ENCODE data around the gene ABHD12.
A peak's percentile ranks its signal among the peaks of the same experiment; 100 is the strongest.

Gene ABHD12

DNA sequence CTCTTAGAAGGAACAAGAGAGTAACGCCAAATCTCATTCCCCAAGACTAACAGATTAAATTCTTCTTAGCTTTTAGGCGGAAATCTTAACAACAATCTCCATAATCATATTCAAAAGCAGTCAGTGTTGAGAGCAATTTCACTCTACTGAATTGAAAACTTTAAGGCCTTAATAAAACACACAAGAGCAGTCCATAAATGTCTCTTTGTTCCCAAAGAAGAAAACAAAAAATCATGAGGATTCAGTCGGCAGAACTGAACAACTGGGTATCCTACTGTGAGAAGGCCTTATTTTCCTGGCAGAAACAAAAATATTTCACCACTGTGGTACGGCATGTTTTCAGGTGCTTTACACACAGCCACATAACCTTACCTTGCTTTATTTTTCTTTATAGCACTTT is 14.4 kb downstream of the ABHD12 start:
- Mint-ChIP-seq H3K27me3 (no peaks in the 10 kb centered on the region), H3K36me3 (ENCODE audit: insufficient read depth) (peaks cover 11% of the 10 kb centered on the region), H3K9me3 (no peaks in the 10 kb centered on the region), H3K27ac (peak overlapping the region in 1 of 2 donors; percentile 36), H3K4me1 (ENCODE audit: low read depth in 2 of 2) (peaks cover 29 to 31% of the 10 kb centered on the region in 2 donors), H3K4me3 (no peak overlapping the region)
- ATAC-seq (replicated peaks) (no peak), DNase-seq (no peak)

DNA sequence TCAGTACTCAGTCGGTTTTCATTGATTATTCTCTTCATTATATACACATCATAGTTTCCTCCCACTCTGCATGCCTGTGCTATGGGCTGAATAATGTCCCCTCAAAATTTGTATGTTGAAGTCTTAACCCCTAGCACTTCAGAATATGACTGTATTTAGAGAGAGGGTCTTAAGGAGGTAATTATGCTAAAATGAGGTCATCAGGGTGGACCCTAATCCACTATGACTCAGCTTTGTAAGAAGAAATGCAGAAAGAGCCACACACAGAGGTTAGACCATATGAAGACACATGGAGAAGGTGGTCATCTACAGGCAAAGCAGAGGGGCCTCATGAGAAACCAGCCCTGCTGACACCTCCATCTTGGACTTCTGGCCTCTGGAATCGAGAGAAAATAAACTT is 15.8 kb downstream of the ABHD12 start:
- no peaks in the 10 kb centered on the region for H3K27me3 Mint-ChIP-seq
- ATAC-seq (replicated peaks): no peak
- DNase-seq: no peak
- H3K27ac Mint-ChIP-seq: peak overlapping the region in 1 of 2 donors; percentile 51
- no peaks in the 10 kb centered on the region for H3K9me3 Mint-ChIP-seq
- H3K4me1 Mint-ChIP-seq (ENCODE audit: low read depth in 2 of 2): peaks cover 19 to 23% of the 10 kb centered on the region in 2 donors
- no peak overlapping the region for H3K4me3 Mint-ChIP-seq
- H3K36me3 Mint-ChIP-seq (ENCODE audit: insufficient read depth): peaks cover 8% of the 10 kb centered on the region

DNA sequence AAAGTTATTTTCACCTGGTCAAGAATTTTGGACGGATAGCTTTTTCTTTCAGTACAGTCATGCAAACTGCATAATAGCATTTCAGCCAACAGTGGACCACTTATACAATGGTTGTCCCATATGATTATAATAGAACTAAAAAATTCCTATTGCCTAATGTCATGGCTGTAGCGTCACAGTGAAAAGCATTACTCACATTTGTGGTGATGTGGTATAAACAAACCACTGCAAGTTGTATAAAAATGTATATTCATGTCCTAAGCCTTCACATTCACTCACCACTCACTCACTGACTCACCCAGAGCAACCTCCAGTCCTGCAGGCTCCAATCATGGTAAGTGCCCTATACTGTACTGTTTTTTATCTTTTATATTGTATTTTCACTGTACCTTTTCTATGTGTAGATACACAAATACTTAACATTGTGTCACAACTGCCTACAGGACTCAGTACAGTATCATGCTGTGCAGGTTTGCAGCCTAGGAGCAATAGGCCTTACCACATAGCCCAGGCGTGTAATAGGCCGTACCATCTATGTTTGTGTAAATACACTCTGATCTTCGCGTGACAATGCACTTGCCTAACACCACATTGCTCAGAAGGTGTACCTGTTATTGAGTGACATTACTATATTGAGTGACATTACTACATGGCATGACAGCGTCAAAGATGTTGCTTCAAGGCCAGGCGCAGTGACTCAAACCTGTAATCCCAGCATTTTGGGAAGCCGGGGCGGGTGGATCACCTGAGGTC is 17.9 kb downstream of the ABHD12 start:
- peaks cover 14 to 15% of the 10 kb centered on the region in 2 donors for H3K4me1 Mint-ChIP-seq (ENCODE audit: low read depth in 2 of 2)
- ATAC-seq (replicated peaks) (no peak), DNase-seq (no peak)
- H3K4me3 Mint-ChIP-seq: no peak overlapping the region
- no peaks in the 10 kb centered on the region for H3K27me3 Mint-ChIP-seq
- no peak overlapping the region for H3K27ac Mint-ChIP-seq
- H3K36me3 Mint-ChIP-seq (ENCODE audit: insufficient read depth): peaks cover 7% of the 10 kb centered on the region
- no peaks in the 10 kb centered on the region for H3K9me3 Mint-ChIP-seq

DNA sequence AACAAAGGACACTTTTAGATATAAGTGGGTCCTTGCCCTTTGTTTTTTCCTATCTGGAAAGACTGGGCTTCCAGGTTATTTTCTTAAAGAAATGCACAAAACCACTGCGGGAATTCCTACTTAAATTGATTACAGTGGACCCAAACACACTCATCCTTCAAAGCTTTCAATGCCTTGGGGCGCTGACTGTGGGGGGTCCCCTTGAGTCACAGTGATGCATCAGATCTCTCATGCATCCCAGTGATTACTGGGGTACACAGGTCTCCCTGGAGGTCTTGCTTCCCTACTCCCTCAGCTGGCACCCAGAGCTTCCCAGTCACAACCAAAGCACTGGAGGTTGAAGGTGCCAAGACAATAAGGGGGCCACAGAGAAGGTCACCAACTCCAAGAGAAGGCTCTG is 20.7 kb downstream of the ABHD12 start:
- Mint-ChIP-seq H3K4me1 (ENCODE audit: low read depth in 2 of 2) (peaks cover 8 to 11% of the 10 kb centered on the region in 2 donors), H3K9me3 (no peaks in the 10 kb centered on the region), H3K27me3 (no peaks in the 10 kb centered on the region), H3K27ac (no peak overlapping the region), H3K36me3 (ENCODE audit: insufficient read depth) (peaks cover 7% of the 10 kb centered on the region), H3K4me3 (no peak overlapping the region)
- no peak for DNase-seq
- ATAC-seq (replicated peaks): no peak

DNA sequence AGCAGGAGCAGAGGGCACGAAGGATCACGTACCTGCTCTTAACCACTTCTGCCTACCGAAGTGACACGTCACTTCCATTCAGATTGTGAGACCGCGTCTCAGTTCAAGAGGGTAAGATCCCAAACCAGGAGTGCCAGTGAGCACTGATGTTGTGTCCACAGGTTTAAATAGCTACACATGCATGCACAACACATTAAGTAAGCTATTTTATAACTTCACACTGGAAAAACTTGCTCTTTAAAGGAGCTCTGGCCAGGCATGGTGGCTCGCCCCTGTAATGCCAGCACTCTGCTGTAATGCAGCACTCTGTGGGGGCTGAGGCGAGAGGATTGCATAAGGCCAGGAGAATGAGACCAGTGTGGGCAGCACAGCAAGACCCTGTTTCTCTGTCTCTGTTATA is 21.1 kb downstream of the ABHD12 start:
- Mint-ChIP-seq H3K4me3 (no peak overlapping the region), H3K9me3 (no peaks in the 10 kb centered on the region), H3K36me3 (ENCODE audit: insufficient read depth) (peaks cover 4% of the 10 kb centered on the region), H3K4me1 (ENCODE audit: low read depth in 2 of 2) (peaks cover 8 to 11% of the 10 kb centered on the region in 2 donors), H3K27me3 (no peaks in the 10 kb centered on the region), H3K27ac (no peak overlapping the region)
- DNase-seq (no peak), ATAC-seq (replicated peaks) (no peak)

DNA sequence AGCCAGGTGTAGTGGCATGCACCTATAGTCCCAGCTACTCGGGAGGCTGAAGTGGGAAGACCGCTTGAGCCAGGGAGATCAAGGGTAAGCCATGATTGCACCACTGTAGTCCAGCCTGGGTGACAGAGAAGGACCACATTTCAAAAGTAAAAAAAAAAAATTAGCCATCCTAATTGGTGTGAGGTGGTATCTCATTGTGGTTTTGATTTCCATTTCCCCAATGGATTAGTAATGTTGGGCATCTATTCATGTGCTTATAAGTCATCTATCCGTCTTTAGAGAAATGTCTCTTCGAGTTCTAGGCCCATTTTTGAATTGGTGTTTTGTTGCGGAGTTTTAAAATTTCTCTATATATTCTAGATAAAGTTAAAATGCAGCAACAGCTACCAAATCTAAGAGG is 21.7 kb downstream of the ABHD12 start:
- Mint-ChIP-seq H3K4me1 (ENCODE audit: low read depth in 2 of 2) (peaks cover 4 to 11% of the 10 kb centered on the region in 2 donors), H3K9me3 (no peaks in the 10 kb centered on the region), H3K27me3 (no peaks in the 10 kb centered on the region), H3K36me3 (ENCODE audit: insufficient read depth) (peaks cover 3% of the 10 kb centered on the region), H3K4me3 (no peak overlapping the region), H3K27ac (no peak overlapping the region)
- no peak for DNase-seq
- ATAC-seq (replicated peaks): no peak

DNA sequence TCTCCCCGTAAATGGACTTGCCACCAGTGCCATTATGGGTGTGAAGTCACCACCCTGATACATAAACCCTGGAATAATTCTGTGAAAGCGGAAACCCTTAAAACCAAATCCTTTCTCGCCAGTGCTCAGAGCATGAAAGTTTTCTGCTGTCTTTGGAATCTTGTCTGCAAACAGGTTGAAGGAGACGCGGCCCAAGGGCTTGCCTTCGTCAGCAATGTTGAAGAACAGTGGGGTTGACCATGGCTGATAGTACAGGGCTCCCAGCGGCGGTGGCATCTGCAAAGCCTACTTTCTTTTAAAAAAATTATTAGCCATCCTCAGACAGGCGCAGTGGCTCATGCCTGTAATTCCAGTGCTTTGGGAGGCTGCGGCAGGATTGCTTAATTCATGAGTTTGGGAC is 22.1 kb downstream of the ABHD12 start:
- Mint-ChIP-seq H3K4me3 (no peak overlapping the region), H3K4me1 (ENCODE audit: low read depth in 2 of 2) (peaks cover 4 to 11% of the 10 kb centered on the region in 2 donors), H3K27me3 (no peaks in the 10 kb centered on the region), H3K27ac (no peak overlapping the region), H3K36me3 (ENCODE audit: insufficient read depth) (peaks cover 3% of the 10 kb centered on the region), H3K9me3 (no peaks in the 10 kb centered on the region)
- no peak for ATAC-seq (replicated peaks)
- no peak for DNase-seq

DNA sequence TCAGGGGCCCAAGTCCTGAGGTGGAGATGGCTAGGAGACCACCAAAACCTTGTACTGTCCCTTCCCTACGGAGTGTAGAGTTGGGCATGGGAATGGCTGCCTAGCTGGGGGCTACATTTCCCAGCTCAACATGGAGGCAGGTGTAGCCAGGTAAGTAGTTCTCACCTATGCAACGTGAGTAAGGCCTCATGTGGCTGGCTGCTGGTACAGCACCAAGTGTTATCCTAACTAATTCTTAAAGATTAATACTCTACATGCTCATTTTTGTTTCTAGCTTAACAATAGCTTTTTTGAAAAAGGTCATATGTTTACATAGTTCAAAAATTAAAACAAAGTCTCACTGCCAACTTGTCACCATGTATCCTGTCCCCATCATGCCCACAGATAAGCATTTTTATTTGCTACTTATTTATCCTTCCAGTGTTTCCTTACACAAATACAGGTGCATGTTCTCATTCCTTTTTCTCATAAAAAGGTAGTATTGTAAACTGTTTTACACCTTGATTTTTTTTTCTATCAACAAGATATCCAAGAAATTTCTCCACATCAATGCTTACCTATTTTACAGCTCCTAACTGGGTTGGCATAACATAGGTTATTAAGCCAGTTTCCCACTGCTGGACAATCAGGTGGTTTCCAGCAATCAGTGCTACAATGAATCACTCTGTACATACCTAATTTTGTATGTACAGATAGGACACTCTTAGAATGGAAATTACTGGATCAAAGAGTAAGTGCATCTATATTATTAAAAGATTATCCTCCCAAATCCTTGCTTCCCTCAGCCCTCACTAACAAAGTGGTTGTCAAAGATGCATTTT is 25.5 kb downstream of the ABHD12 start:
- H3K4me1 Mint-ChIP-seq (ENCODE audit: low read depth in 2 of 2): no peaks in the 10 kb centered on the region
- no peaks in the 10 kb centered on the region for H3K9me3 Mint-ChIP-seq
- ATAC-seq (replicated peaks) (no peak), DNase-seq (no peak)
- H3K4me3 Mint-ChIP-seq: no peak overlapping the region
- no peak overlapping the region for H3K27ac Mint-ChIP-seq
- peaks cover 3% of the 10 kb centered on the region for H3K36me3 Mint-ChIP-seq (ENCODE audit: insufficient read depth)
- H3K27me3 Mint-ChIP-seq: no peaks in the 10 kb centered on the region

DNA sequence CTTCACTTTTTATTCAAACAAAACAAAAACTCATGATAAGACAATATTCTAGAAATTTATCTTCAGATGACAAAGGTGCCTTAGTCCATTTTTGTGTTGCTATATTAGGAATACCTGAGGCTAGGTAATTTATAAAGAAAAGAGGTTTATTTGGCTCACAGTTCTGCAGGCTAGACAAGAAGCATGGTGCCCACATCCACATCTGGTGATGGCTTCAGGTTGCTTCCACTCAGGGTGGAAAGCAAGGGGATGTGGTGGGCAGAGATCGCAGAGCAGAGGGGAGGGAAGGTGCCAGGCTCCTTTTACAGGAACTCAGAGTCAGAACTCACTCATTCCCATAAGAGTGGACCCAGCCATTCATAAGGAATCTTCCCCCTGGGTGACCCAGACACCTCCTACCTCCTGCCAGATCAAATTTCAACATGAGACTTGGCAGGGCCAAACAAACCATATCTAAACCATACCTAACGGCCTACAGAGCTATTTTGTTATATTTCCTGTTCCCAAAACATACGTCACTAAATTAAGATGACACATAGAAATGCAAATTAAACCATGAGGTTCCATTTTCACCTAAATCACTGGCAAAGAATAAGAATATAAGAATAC is 26.4 kb downstream of the ABHD12 start:
- no peaks in the 10 kb centered on the region for H3K27me3 Mint-ChIP-seq
- no peaks in the 10 kb centered on the region for H3K9me3 Mint-ChIP-seq
- peak overlapping the region in 1 of 2 donors; percentile 15 for H3K27ac Mint-ChIP-seq
- DNase-seq (no peak), ATAC-seq (replicated peaks) (no peak)
- no peak overlapping the region for H3K4me3 Mint-ChIP-seq
- H3K4me1 Mint-ChIP-seq (ENCODE audit: low read depth in 2 of 2): no peaks in the 10 kb centered on the region
- peaks cover 3% of the 10 kb centered on the region for H3K36me3 Mint-ChIP-seq (ENCODE audit: insufficient read depth)

DNA sequence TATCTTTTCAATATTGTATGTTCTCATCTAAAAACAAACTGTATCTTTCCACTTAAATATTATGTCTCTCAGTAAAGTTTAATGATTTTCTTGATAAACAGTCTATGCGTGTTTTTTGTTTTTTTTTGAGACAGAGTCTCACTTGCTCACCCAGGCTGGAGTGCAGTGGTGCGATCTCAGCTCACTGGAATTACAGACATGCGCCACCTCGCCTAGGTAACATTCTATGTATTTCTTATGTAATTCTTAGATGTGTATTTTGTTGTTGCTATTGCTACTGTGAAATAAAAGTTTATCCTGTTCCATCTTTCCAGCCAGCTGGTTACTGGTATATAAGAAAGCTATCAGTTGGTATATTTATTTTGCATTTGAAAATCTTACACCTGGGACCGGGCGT is 29.4 kb downstream of the ABHD12 start:
- Mint-ChIP-seq H3K27ac (peak overlapping the region; percentile 13 to 44), H3K36me3 (ENCODE audit: insufficient read depth) (no peaks in the 10 kb centered on the region), H3K27me3 (no peaks in the 10 kb centered on the region), H3K9me3 (no peaks in the 10 kb centered on the region), H3K4me3 (no peak overlapping the region), H3K4me1 (ENCODE audit: low read depth in 2 of 2) (peaks cover 16 to 19% of the 10 kb centered on the region in 2 donors)
- ATAC-seq (replicated peaks) (no peak), DNase-seq (no peak)

DNA sequence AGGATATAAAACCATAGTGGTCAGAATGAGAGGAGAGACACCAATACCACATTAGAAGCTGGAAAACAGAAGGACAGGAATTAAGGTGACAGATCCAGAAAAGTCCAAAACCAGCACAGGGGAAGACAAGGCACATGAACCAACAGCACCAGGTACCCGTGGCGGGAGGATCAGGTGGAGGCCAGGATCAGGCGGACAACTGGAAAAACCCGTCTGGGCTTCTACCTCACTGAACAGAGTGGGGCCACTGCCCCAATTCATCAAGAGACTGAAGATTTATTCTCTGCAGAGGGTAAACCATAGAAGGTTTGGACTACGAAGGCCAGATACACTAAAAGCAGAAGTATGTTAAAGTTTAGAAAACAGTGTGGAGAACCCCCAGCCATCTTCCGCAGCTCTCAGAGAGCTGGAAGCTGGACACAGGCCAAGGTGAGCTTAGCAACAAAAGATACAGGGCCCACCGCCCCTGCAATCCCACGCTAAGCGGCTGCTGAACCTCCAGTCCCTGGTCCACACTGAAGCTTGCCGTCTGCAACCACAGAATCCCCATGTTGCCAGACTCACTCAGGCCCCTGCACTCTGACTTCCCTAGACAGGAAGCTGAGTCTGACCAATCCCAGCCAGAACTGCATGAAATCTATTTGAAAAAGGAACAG is 29.9 kb downstream of the ABHD12 start:
- Mint-ChIP-seq H3K9me3 (no peaks in the 10 kb centered on the region), H3K27ac (peak overlapping the region in 1 of 2 donors; percentile 13), H3K27me3 (no peaks in the 10 kb centered on the region), H3K4me3 (no peak overlapping the region), H3K36me3 (ENCODE audit: insufficient read depth) (no peaks in the 10 kb centered on the region), H3K4me1 (ENCODE audit: low read depth in 2 of 2) (peaks cover 16 to 19% of the 10 kb centered on the region in 2 donors)
- no peak for DNase-seq
- no peak for ATAC-seq (replicated peaks)

DNA sequence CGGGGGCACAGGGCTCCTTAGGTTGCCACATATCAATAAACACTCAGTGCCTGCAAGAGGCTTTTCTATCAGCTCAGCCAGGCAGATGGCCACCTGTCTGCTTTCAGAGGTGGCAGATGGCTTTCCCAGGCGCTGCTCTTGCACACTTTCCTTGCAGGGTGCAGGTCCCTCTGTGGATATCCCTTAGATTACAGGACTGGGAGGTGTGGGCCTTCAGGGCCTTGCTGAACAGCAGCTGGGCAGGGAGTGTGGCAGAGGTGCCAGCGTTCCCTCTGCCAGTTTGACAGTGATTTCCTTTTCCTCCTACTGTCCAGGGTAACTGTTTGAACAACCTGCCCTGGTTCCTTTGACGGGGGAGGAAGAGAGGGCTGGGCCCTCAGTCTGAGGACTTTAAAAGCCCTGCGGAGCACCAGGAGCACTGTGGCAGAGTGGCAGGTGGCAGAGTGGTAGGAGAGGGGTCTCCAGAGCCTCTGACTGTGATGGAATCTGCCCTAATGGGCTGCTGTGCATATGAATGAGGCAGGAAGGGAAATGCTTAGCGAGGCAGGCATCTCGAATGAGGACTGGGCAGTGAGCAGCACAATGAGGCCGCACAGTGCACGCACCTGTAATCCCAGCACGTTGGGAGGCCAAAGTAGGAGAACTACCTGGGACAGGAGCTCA is 34.2 kb downstream of the ABHD12 start:
- ATAC-seq (replicated peaks): no peak
- no peaks in the 10 kb centered on the region for H3K27me3 Mint-ChIP-seq
- peak overlapping the region in 1 of 2 donors; percentile 71 for H3K27ac Mint-ChIP-seq
- H3K4me1 Mint-ChIP-seq (ENCODE audit: low read depth in 2 of 2): peaks cover 24 to 25% of the 10 kb centered on the region in 2 donors
- peaks cover 3% of the 10 kb centered on the region for H3K36me3 Mint-ChIP-seq (ENCODE audit: insufficient read depth)
- H3K4me3 Mint-ChIP-seq: no peak overlapping the region
- DNase-seq: no peak
- H3K9me3 Mint-ChIP-seq: no peaks in the 10 kb centered on the region

DNA sequence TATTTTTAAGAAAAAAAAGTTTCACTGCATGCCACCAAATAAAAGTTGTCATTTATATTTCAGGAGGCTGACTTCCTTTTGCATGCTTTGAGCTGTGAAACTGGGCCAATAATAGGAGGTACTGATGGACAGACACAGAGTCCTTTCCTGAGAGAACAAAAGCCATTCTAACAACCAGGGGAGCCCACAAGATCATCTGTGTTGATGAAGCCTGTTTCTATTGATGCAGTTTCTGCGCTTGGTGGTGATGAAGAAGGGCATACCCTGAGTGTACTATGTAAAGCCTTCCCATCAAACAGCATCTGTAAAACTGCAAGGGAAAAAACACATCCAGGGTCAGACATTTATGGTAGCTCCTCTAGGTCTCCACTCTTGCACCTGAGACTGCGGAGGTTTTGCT is 34.8 kb downstream of the ABHD12 start:
- no peak overlapping the region for H3K4me3 Mint-ChIP-seq
- DNase-seq (no peak), ATAC-seq (replicated peaks) (no peak)
- peaks cover 25 to 27% of the 10 kb centered on the region in 2 donors for H3K4me1 Mint-ChIP-seq (ENCODE audit: low read depth in 2 of 2)
- no peaks in the 10 kb centered on the region for H3K9me3 Mint-ChIP-seq
- peaks cover 3% of the 10 kb centered on the region for H3K36me3 Mint-ChIP-seq (ENCODE audit: insufficient read depth)
- no peaks in the 10 kb centered on the region for H3K27me3 Mint-ChIP-seq
- H3K27ac Mint-ChIP-seq: peak overlapping the region in 1 of 2 donors; percentile 71

Measured in effector memory CD8-positive, alpha-beta T cell (primary cell).